Stimulated activated CD4-positive, alpha-beta T cell treated with anti-CD3 and anti-CD28 coated beads, Interleukin-15, amount 100 ng/mL, for 1 hour (primary cell): Measurements from ENCODE around the gene SOX3.

ENCODE experiments used
- DNase-seq, 2 donors: peaks; one replicate each; pipeline ENCODE4 v3.0.0-alpha.2; 2020; ENCODE audit warnings: low read depth in 1 of 2, low spot score in 1 of 2

Gene SOX3

GRCh38 chrX:140504371-140505324 is at the start of gene SOX3:
Gene SOX3 (minus strand): TSS chrX:140505069. CDS start chrX:140505060, 9 bp downstream.
- DNase-seq = no peak

- no peak for DNase-seq
These were observed 44.1 kb upstream of the SOX3 start for GRCh38 chrX:140548985-140549384.

- no peak for DNase-seq
These were observed 21.3 kb upstream of the SOX3 start for GRCh38 chrX:140526171-140526570.

- DNase-seq = no peak
These were observed 20.6 kb upstream of the SOX3 start for GRCh38 chrX:140525448-140525847.

GRCh38 chrX:140524556-140524955 is 19.7 kb upstream of the SOX3 start:
- DNase-seq = no peak

GRCh38 chrX:140521393-140521792 is 16.5 kb upstream of the SOX3 start:
- DNase-seq = no peak

- no peak for DNase-seq
These were observed 9.7 kb upstream of the SOX3 start for GRCh38 chrX:140514554-140514953.

GRCh38 chrX:140510895-140511295 is 6.0 kb upstream of the SOX3 start:
- DNase-seq = no peak

- DNase-seq = no peak
These were observed 5.4 kb upstream of the SOX3 start for GRCh38 chrX:140510306-140510676.

GRCh38 chrX:140509468-140510305 is 4.8 kb upstream of the SOX3 start:
- DNase-seq = no peak

GRCh38 chrX:140508958-140509357 is 4.1 kb upstream of the SOX3 start:
- no peak for DNase-seq

- no peak for DNase-seq
These were observed 3.1 kb upstream of the SOX3 start for GRCh38 chrX:140507982-140508305.

- DNase-seq = no peak
These were observed 2.5 kb upstream of the SOX3 start for GRCh38 chrX:140507223-140507981.

GRCh38 chrX:140505421-140506337 is 810 bp upstream of the SOX3 start:
- no peak for DNase-seq

GRCh38 chrX:140503714-140504351 is 1.0 kb downstream of the SOX3 start:
- DNase-seq = no peak

- DNase-seq = no peak
These were observed 1.6 kb downstream of the SOX3 start for GRCh38 chrX:140503238-140503601.

- no peak for DNase-seq
These were observed 2.2 kb downstream of the SOX3 start for GRCh38 chrX:140502491-140503237.

GRCh38 chrX:140501940-140502468 is 2.9 kb downstream of the SOX3 start:
- DNase-seq = no peak

- DNase-seq = no peak
These were observed 3.5 kb downstream of the SOX3 start for GRCh38 chrX:140501321-140501720.
